HCT116 (cell line): Measurements from ENCODE around the gene FAM221A. TPM values are rescaled to one million over a fixed set of nuclear protein-coding genes. Genes with fewer than 3 reads are reported as not detected.

Experiments
- ATAC-seq: fragments of 200-7000 bp; cut with Tn5 transposase; 2 replicates; pipeline ENCODE4 v1.9.1; 2020; ENCODE audit warnings: mild to moderate bottlenecking, moderate library complexity
- BruUV-seq: library from RNA; stranded (reverse); fragments of 400-500 nt; replicated peaks from 2 replicates; lab custom pipeline; 2021; lab: Mats Ljungman, UMichigan
- CTCF ChIA-PET: fragments of 300-600 bp; sonication (Branson Sonifier 250); formaldehyde crosslinking; loops from one replicate; lab custom pipeline; 2021; ENCODE audit warnings: antibody characterized with exemption; lab: Charles Lee
- POLR2A ChIA-PET: fragments of 300-600, 350-600 bp; sonication (Branson Sonifier 250); formaldehyde crosslinking; loops from one replicate; lab custom pipeline; 2021; ENCODE audit warnings: antibody characterized with exemption; lab: Charles Lee
- RAD21 ChIA-PET, 2 experiments: fragments of 300-600 bp; sonication (Branson Sonifier 250); formaldehyde crosslinking; loops; one replicate each; lab custom pipeline; 2023; ENCODE audit warnings: low total read pairs in 2 of 2; ENCODE audit not compliant: uncharacterized antibody in 2 of 2, unreplicated experiment in 2 of 2, low non-redundant PET in 1 of 2; lab: Charles Lee
- DNase-seq: peaks from one replicate; pipeline ENCODE4 v3.0.0-alpha.2; 2010; ENCODE audit warnings: low read depth, low spot score
- H2AFZ ChIP-seq: fragments of 200-600 bp; shearing (Covaris generic), sonication (generic); 2 replicates; pipeline ENCODE4 v1.6.1; 2017; ENCODE audit warnings: low read depth, mixed run types, mixed read lengths, antibody characterized with exemption, low read length; ENCODE audit not compliant: poor library complexity, severe bottlenecking
- H3K27ac ChIP-seq: 2 replicates; pipeline ENCODE4 v1.5.1; 2012; ENCODE audit warnings: low read depth, low read length
- H3K27me3 ChIP-seq: fragments of 200-600 bp; sonication (generic); 2 replicates; pipeline ENCODE4 v1.6.1; 2016; ENCODE audit warnings: mixed run types, low read length, mixed read lengths; ENCODE audit not compliant: insufficient read depth
- H3K36me3 ChIP-seq, 2 experiments: fragments of 200-500 bp in 1 of 2; fragments of 200-600 bp in 1 of 2; sonication (Bioruptor generic) in 1 of 2; sonication (generic) in 1 of 2; 2 replicates each; pipeline versions ENCODE4 v1.5.1 to v1.6.1; 2014 to 2016; ENCODE audit warnings: low read length in 2 of 2, inconsistent platforms in 1 of 2, mixed read lengths in 1 of 2, mixed run types in 1 of 2; ENCODE audit not compliant: insufficient read depth in 2 of 2, control insufficient read depth in 1 of 2
- H3K4me1 ChIP-seq, 2 experiments: fragments of 200-600 bp in 1 of 2; sonication (generic) in 1 of 2; 2 replicates each; pipeline versions ENCODE4 v1.5.1 to v1.6.1; 2012 to 2017; ENCODE audit warnings: low read length in 2 of 2, inconsistent platforms in 1 of 2, mild to moderate bottlenecking in 1 of 2, mixed read lengths in 1 of 2, mixed run types in 1 of 2, moderate library complexity in 1 of 2; ENCODE audit not compliant: insufficient read depth in 2 of 2, control insufficient read depth in 1 of 2
- H3K4me2 ChIP-seq: fragments of 200-600 bp; sonication (generic); 2 replicates; pipeline ENCODE4 v1.6.1; 2017; ENCODE audit warnings: mixed run types, low read length, mixed read lengths
- H3K4me3 ChIP-seq, 2 experiments: fragments of 200-600 bp in 1 of 2; sonication (generic) in 1 of 2; replicated peaks in 1 of 2; 2 replicates each; pipeline ENCODE4 v1.5.1; 2011 to 2016; ENCODE audit warnings: low read length in 2 of 2, control low read depth in 1 of 2, low read depth in 1 of 2, mild to moderate bottlenecking in 1 of 2, mixed read lengths in 1 of 2, mixed run types in 1 of 2
- H3K79me2 ChIP-seq: fragments of 200-600 bp; sonication (generic); 2 replicates; pipeline ENCODE4 v1.6.1; 2017; ENCODE audit warnings: mild to moderate bottlenecking, mixed run types, low read length, moderate library complexity, mixed read lengths; ENCODE audit not compliant: insufficient read depth
- H3K9ac ChIP-seq: fragments of 200-600 bp; sonication (generic); 2 replicates; pipeline ENCODE4 v1.6.1; 2016; ENCODE audit warnings: low read length, mixed read lengths
- H3K9me2 ChIP-seq: fragments of 200-600 bp; sonication (generic), shearing (Covaris generic); 2 replicates; pipeline ENCODE4 v1.6.1; 2017; ENCODE audit warnings: mixed run types, mild to moderate bottlenecking, moderate library complexity; ENCODE audit not compliant: insufficient read depth
- H3K9me3 ChIP-seq, 2 experiments: fragments of 200-500 bp in 1 of 2; fragments of 200-600 bp in 1 of 2; sonication (Bioruptor generic) in 1 of 2; sonication (generic) in 1 of 2; 2 replicates each; pipeline ENCODE4 v1.6.1; 2014 to 2017; ENCODE audit warnings: low read length in 2 of 2, mixed read lengths in 2 of 2, inconsistent platforms in 1 of 2, low read depth in 1 of 2, mild to moderate bottlenecking in 1 of 2, mixed run types in 1 of 2, moderate library complexity in 1 of 2; ENCODE audit not compliant: control insufficient read depth in 1 of 2, insufficient read depth in 1 of 2
- H4K20me1 ChIP-seq: fragments of 200-600 bp; sonication (generic), shearing (Covaris generic); 2 replicates; pipeline ENCODE4 v1.6.1; 2017; ENCODE audit warnings: mixed run types, mild to moderate bottlenecking, moderate library complexity; ENCODE audit not compliant: insufficient read depth
- CBX3 ChIP-seq: IDR thresholded peaks from 2 replicates; pipeline ENCODE4 v1.6.1; 2012; ENCODE audit warnings: low read depth
- CTCF ChIP-seq, 3 experiments: fragments of 200-600 bp in 1 of 3; sonication (generic) in 1 of 3; IDR thresholded peaks in 2 of 3; conservative IDR thresholded peaks in 1 of 3; 2 replicates each; pipeline ENCODE4 v1.5.1; 2012 to 2017; ENCODE audit warnings: low read depth in 2 of 3, low read length in 2 of 3, antibody characterized with exemption in 1 of 3, borderline replicate concordance in 1 of 3, control low read depth in 1 of 3, mild to moderate bottlenecking in 1 of 3, mixed read lengths in 1 of 3, mixed run types in 1 of 3, moderate library complexity in 1 of 3; ENCODE audit not compliant: insufficient read depth in 1 of 3
- EGR1 ChIP-seq: IDR thresholded peaks from 2 replicates; pipeline ENCODE4 v1.6.1; 2012; ENCODE audit warnings: low read depth
- ELF1 ChIP-seq: IDR thresholded peaks from 2 replicates; pipeline ENCODE4 v1.6.1; 2012; ENCODE audit warnings: low read depth, borderline replicate concordance
- EZH2phosphoT487 ChIP-seq: fragments of 200-600 bp; IDR thresholded peaks from 2 replicates; pipeline ENCODE4 v1.6.1; 2018; ENCODE audit warnings: antibody characterized with exemption, borderline replicate concordance
- MAX ChIP-seq: IDR thresholded peaks from 2 replicates; pipeline ENCODE4 v1.6.1; 2012
- POLR2A ChIP-seq: IDR thresholded peaks from 2 replicates; pipeline ENCODE4 v1.7.0; 2011; ENCODE audit warnings: borderline replicate concordance; ENCODE audit not compliant: insufficient read depth, insufficient read length; ENCODE audit errors: extremely low read depth
- RAD21 ChIP-seq: IDR thresholded peaks from 2 replicates; pipeline ENCODE4 v1.6.1; 2012; ENCODE audit warnings: low read depth, mild to moderate bottlenecking
- SP1 ChIP-seq: IDR thresholded peaks from 2 replicates; pipeline ENCODE4 v1.6.1; 2012; ENCODE audit warnings: low read depth
- SRF ChIP-seq: IDR thresholded peaks from 2 replicates; pipeline ENCODE4 v1.6.1; 2012; ENCODE audit warnings: low read depth
- intact Hi-C: fragments of 100-400 bp; cut with micrococcal nuclease; formaldehyde crosslinking; loops from 2 replicates; pipeline ENCODE4 v1.10.0; 2022
- total RNA-seq: library from RNA; stranded (reverse); gene quantifications from one replicate; pipeline ENCODE4 v1.2.1, GENCODE V29; 2021; ENCODE audit not compliant: unreplicated experiment

The FAM221A gene
- total RNA-seq, 1 experiment from 2014 or later = 2.2 TPM

DNA sequence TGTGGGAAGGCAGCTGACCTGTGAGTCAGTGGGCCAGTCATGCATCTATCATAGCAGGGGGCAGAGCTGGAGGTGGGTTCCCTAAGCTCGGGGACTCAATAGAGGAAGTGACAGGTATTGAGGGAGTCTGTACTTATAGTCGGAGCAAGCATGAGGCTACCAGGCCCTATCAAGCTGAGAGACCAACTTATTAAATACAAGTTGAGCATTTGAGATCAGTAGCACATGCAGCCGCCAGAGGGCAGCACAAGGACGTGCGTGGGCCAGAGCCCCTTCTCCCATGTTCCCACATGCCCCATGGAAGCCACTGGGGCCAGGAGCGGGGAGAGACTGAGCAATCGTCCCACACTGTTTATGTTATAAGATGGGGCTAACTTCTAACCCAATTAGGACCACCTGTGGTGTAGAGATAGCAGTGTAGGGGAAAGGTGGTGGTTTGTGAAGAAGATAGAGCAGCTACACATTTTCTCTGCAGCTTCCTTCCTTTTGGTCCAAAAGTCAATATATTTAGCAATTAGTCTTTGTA lies 17.0 kb downstream of the FAM221A start:
- no TSS peak for BruUV-seq
- ChIA-PET CTCF (interaction anchor here (0.7 to 3.7 kb wide), 13 partner anchors 9 to 166 kb away, joined by 3 to 31 read pairs (median 7); partner anchors contain the start of genes CCDC126 and STK31), POLR2A (interaction anchor here (1.2 kb wide), 1 partner anchor 12 kb away, joined by 4 read pairs; no protein-coding TSS in a partner anchor), RAD21 (interaction anchor here (0.8 to 1.1 kb wide), 2 partner anchors 126 to 424 kb away, joined by 3 read pairs; no protein-coding TSS in a partner anchor)
- no peak overlapping the region for H3K27ac ChIP-seq
- no peak; the same call in 1 of the 2 replicates for TF ChIP-seq ELF1
- peak; percentile 54 to 92 (median 81) for TF ChIP-seq CTCF (IDR thresholded peaks at IDR 0.05 in 2 of 3, conservative IDR thresholded peaks at IDR 0.05 in 1 of 3; ENCODE audit: borderline replicate concordance in 1 of 3, insufficient read depth in 1 of 3, low read depth in 2 of 3, low read length in 2 of 3)
- no peak for TF ChIP-seq POLR2A
- no peak for TF ChIP-seq EZH2phosphoT487
- 0 out of 2 replicates have a peak, but pooled peaks have one; percentile 49 for TF ChIP-seq EGR1
- TF ChIP-seq SRF = no peak
- TF ChIP-seq SP1 = 0 out of 2 replicates have a peak, but pooled peaks have one; percentile 10
- TF ChIP-seq MAX = peak; percentile 32; the same call in 1 of the 2 replicates
- peak; percentile 82; the same call in 1 of the 2 replicates for TF ChIP-seq CBX3
- peak; percentile 69 for TF ChIP-seq RAD21
- DNase-seq (peak; percentile 76), ATAC-seq (peak; percentile 98)
- H2AFZ ChIP-seq = peak overlapping the region; percentile 95
- no peaks in the 10 kb centered on the region for H3K9me2 ChIP-seq
- no peaks in the 10 kb centered on the region for H3K36me3 ChIP-seq
- intact Hi-C loops = no loop called here
- H3K9me3 ChIP-seq = no peaks in the 10 kb centered on the region
- H3K9ac ChIP-seq = no peak overlapping the region
- no peak overlapping the region for H3K4me3 ChIP-seq
- H3K27me3 ChIP-seq = no peaks in the 10 kb centered on the region
- H3K79me2 ChIP-seq = no peaks in the 10 kb centered on the region
- no peaks in the 10 kb centered on the region for H4K20me1 ChIP-seq
- H3K4me2 ChIP-seq = peak overlapping the region; percentile 22; the same call in 1 of the 2 replicates
- peaks cover 3 to 10% of the 10 kb centered on the region in 2 experiments; a peak in 3 of 4 replicates for H3K4me1 ChIP-seq
